Measurements from ENCODE around the gene AGPS.
A peak's percentile ranks its signal among the peaks of the same experiment; 100 is the strongest.
"Not testable (repeated sequence)": the region's sequence is repeated elsewhere in the genome, so short reads cannot be mapped to it uniquely, and the experiment has no call there.

The AGPS gene

DNA sequence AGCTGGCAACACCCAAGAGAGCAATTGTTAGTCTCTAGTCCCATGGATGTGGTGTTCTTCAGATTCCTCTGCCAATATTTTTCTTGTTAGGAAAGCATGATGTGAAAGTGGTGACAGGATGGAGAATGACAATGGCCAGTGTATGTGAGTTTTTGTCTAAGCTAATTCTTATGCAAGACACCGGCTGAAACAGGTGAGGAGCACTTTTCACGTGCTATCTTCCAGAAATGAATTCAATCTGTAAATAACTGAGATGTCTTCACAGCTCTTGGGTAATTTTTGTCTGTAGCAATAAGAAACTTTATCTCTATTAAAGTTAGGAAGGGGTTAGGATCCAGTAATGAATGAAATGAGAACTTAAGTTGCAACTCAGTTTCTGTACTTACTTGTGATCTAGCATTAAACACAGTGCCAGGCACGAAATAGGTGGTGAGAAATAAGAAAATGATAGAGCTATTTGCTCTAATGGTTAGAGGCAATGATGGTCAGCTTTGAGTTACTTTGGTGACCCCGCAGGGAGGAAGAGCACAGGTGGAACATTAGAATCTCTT is 676 bp upstream of the AGPS start:
- DNase-seq: no peak

DNA sequence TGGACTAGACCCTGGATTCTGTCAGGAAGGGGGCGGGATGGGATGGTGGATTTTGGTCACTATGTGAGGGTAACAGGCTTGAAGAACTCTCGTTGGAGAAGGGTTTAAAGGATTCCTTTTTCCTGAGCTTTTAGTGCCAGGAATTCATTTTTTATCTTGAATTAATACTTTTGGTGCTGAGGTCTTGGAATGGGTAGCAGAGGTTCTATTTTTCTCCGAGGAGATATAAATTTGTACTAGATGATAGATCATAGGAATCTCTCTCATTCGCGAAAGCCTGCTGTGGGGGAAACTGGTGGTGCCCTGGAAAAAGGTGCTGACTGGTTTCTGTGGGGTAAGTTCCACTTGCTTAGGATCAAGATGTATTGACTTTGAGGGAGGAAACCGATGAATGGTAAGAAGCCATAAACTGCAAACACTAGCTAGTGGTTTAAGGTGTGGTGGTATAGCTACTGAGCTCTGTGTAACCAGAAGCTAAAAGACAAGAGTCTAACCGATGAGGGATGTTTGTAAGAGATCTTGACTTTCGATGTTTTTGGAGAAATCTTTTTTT is 706 bp downstream of the AGPS start:
- DNase-seq: peak; percentile 17

- no peak for DNase-seq
These were observed 1.4 kb downstream of the AGPS start for GRCh38 chr2:177393824-177394593.

DNA sequence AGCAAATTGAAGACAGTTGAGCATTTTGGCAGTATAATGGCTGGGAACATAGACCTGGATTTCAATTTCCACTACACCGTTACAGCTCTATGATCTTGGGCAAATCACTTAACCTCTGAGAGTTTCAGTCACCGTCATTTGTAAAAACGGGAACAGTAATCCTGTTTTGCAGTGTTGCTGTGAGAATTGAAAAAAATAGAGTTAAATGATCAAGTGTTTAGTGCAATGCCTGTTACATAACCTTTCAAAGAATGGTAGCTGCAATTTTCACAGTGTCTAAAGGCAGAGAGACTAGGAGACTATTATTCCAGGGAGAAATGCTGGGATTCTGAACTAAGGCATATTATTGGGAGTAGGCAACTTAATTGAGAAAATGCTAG is 2.0 kb downstream of the AGPS start:
- DNase-seq: peak; percentile 45

- DNase-seq: peak; percentile 70
These were observed 2.9 kb downstream of the AGPS start for GRCh38 chr2:177395351-177396065.

DNA sequence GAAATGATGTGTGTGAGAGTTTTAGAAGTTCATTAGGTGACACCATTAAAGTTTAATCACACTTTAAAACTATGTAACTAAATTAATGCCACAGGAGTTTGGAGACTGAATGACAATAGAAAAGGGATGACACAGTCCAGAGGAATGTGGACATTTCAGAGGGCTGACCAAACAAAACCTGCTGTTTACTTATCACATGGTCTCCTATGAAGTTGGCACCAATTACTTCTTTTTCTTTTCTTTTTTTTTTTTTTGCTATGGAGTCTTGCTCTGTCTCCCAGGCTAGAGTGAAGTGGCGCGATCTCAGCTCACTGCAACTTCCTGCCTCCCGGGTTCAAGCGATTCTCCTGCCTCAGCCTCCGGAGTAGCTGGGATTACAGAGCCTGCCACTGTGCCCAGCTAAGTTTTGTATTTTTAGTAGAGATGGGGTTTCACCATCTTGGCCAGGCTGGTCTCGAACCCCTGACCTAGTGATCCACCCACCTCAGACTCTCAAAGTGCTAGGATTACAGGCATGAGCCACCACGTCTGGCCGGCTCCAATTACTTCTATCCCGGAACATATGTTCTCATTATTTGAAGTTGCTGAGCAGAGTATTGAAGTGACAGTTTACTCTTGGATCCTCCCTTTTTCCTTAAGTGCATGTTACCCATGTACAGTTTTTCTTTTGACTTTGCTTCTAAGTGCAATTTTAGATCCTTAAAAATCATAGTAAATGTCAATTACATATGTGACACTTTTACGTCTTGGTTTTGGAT is 4.3 kb downstream of the AGPS start:
- DNase-seq: peak; percentile 29

GRCh38 chr2:177397481-177398289 is 5.1 kb downstream of the AGPS start:
- DNase-seq: peak; percentile 78

GRCh38 chr2:177398290-177398683 is 5.7 kb downstream of the AGPS start:
- DNase-seq: peak; percentile 61

- DNase-seq: no peak
These were observed 6.2 kb downstream of the AGPS start for GRCh38 chr2:177398791-177399190.

DNA sequence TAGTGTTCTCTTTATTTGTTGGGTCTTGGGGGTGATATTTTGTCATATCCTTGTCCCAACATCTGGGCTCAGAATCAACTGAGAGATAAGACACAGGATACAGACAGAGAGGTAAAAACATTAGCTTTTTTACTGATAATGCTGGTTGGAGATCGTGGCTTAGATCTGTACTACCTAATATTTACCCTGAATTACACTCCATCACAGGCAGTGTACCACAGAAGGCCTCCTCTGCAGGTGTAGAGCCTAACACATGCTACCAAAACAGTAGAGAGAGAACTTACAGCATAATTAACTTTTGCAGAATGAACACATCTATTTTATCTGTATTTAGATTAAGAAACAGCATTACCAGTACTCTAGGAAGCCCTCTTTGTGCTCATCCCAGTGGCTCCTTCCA is 6.8 kb downstream of the AGPS start:
- DNase-seq: no peak

GRCh38 chr2:177400337-177400923 is 7.9 kb downstream of the AGPS start:
- DNase-seq: no peak

GRCh38 chr2:177402096-177402495 is 9.5 kb downstream of the AGPS start:
- no peak for DNase-seq

DNA sequence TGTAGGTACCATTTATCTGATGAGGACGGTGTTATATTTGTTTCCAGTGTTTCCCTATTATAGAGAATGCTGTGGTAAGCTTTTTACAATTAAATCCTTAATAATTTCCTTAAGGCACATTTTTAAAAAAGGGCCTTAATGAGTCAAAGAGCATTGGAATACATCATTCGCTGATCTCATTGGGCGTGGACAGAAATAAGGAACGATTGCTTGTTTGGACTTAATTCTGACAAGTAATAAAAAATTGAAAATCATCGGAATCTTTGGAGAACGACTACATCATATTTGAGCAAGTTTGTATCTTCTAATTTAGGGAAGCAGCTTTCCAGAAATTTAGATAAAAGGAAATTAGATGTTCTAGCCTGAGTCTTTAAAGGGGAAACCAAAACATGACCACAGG is 11.3 kb downstream of the AGPS start:
- peak; percentile 42 for DNase-seq

DNA sequence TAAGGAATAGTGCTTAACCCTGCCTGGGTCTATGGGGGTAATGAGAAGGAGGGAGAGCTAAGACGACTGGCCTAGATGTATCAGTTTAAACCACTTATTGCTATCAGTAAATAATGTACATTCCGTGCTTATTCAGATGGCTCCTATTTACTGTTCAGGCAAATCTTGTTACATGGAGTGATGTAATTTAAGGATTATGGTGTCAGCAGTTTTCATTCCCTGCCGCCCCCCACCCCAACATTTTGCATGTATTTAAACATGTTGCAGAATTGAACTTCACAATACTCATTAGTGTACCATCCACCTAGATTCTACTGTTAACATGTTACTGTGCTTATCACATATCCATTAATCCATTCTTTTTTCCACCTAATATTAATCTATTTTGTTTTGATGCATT is 11.7 kb downstream of the AGPS start:
- DNase-seq: no peak

- DNase-seq: no peak
These were observed 12.6 kb downstream of the AGPS start for GRCh38 chr2:177405029-177405692.

DNA sequence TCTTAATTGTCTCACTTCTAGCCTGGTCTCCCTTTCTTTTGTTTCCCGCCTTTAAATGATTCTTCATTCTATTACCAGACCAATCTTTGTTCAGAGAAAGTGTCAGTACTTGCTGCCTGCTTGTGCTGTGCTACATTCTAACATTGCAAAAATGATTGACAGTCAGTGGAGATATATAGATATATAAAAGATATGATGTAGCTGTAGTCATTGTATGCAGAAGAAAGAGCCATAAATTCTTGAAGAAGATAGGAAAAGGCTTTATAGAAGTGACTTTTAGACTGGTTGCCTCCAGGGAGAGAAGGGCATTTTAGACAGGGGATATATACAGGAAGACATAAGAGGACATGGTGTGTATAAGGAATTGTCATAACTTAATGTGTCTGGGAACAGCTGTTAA is 13.6 kb downstream of the AGPS start:
- no peak for DNase-seq

GRCh38 chr2:177407031-177407430 is 14.5 kb downstream of the AGPS start:
- no peak for DNase-seq

- DNase-seq: not testable (repeated sequence)
These were observed 18.1 kb downstream of the AGPS start for GRCh38 chr2:177410629-177411028.

DNA sequence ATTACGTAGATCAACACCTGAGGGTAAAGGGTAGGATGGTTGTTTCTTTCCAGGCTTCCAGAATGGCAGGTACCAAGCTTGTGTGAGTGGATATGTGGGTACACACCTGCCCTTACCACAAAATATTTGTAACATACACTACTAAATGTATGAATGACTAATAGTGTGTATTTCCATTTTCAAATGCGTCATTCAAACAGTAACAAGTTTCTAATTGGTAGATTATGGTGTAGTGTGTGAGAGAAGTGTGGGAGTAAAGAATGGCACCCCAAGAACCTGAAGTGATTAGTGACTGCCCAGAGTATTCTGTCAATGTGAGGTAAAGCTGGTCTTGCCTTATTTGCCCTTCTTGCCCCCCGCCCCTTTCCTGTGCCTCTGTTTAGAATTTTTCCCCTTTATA is 21.1 kb downstream of the AGPS start:
- DNase-seq: no peak

GRCh38 chr2:177419274-177419673 is 26.7 kb downstream of the AGPS start:
- DNase-seq: no peak

GRCh38 chr2:177422271-177422670 is 29.7 kb downstream of the AGPS start:
- no peak for DNase-seq
